Transverse colon (tissue), 3 donors: ENCODE measurements around the gene ZNF860.

ENCODE experiments used
- POLR2A ChIP-seq: fragments of 450-650 bp; IDR thresholded peaks from one replicate; pipeline ENCODE4 v1.6.1; 2016; ENCODE audit warnings: antibody characterized with exemption, mild to moderate bottlenecking, moderate library complexity
- TF ChIP-seq, protein P1 (sequence below), 5 experiments: fragments of 200-600 bp in 3 of 5; fragments of 450-650 bp in 2 of 5; sonication (generic) in 3 of 5; IDR thresholded peaks; 1 replicate in 2 of 5; 2 replicates in 3 of 5; pipeline ENCODE4 v1.5.1; 2016 to 2017; ENCODE audit warnings: antibody characterized with exemption in 5 of 5, inconsistent platforms in 3 of 5, mild to moderate bottlenecking in 2 of 5, moderate library complexity in 1 of 5

DNA sequence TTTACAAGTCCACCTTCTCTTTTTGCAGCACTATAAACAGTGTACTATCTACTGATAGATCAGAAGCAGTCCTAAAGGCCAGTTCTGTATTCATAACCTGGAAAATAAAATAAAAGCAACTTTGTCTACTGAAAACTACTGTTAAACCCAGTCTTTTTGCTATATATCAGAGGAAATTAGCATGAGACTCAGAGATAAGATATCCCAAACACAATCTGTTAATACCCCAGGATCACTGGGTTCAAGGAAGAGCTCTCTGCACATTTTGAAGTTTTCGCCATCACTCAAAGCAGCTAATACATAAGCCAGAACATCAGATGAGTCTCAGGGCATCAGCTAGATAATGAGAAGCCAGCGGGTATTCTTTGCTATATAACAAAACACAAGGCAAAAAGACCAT lies 22.3 kb upstream of the ZNF860 start:
- TF ChIP-seq, protein P1, sequence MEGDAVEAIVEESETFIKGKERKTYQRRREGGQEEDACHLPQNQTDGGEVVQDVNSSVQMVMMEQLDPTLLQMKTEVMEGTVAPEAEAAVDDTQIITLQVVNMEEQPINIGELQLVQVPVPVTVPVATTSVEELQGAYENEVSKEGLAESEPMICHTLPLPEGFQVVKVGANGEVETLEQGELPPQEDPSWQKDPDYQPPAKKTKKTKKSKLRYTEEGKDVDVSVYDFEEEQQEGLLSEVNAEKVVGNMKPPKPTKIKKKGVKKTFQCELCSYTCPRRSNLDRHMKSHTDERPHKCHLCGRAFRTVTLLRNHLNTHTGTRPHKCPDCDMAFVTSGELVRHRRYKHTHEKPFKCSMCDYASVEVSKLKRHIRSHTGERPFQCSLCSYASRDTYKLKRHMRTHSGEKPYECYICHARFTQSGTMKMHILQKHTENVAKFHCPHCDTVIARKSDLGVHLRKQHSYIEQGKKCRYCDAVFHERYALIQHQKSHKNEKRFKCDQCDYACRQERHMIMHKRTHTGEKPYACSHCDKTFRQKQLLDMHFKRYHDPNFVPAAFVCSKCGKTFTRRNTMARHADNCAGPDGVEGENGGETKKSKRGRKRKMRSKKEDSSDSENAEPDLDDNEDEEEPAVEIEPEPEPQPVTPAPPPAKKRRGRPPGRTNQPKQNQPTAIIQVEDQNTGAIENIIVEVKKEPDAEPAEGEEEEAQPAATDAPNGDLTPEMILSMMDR (IDR thresholded peaks at IDR 0.05) = no peak
- TF ChIP-seq POLR2A = no peak
